HEK293T (cell line): Measurements from ENCODE around the gene HOXB4.

Source experiments
- CTCF ChIA-PET: fragments of 350-600 bp; formaldehyde crosslinking; extraction: SDS; loops from one replicate; lab custom pipeline; 2021; ENCODE audit warnings: antibody characterized with exemption, inconsistent platforms; lab: Yijun Ruan, JAX
- POLR2A ChIA-PET: fragments of 350-600 bp; formaldehyde crosslinking; extraction: SDS; loops from one replicate; lab custom pipeline; 2020; ENCODE audit warnings: antibody characterized with exemption, inconsistent platforms; lab: Yijun Ruan, JAX
- DNase-seq: peaks from one replicate; pipeline ENCODE4 v3.0.0; 2012; ENCODE audit warnings: mixed read lengths; ENCODE audit errors: extremely low spot score
- ARNT ChIP-seq: fragments of 450-650 bp; IDR thresholded peaks from 2 replicates; pipeline ENCODE4 v1.6.1; 2017; ENCODE audit warnings: mild to moderate bottlenecking
- BHLHE40 ChIP-seq: fragments of 450-650 bp; IDR thresholded peaks from 2 replicates; pipeline ENCODE4 v1.6.1; 2016; ENCODE audit warnings: mild to moderate bottlenecking, moderate library complexity, borderline replicate concordance
- CTBP1 ChIP-seq: fragments of 450-650 bp; IDR thresholded peaks from 2 replicates; pipeline ENCODE4 v1.6.1; 2016; ENCODE audit warnings: borderline replicate concordance
- ELF4 ChIP-seq: fragments of 450-650 bp; IDR thresholded peaks from 2 replicates; pipeline ENCODE4 v1.6.1; 2017; ENCODE audit warnings: antibody characterized with exemption
- FOXA1 ChIP-seq: fragments of 450-650 bp; IDR thresholded peaks from 2 replicates; pipeline ENCODE4 v1.6.1; 2016; ENCODE audit warnings: mild to moderate bottlenecking
- FOXK2 ChIP-seq: fragments of 450-650 bp; IDR thresholded peaks from 2 replicates; pipeline ENCODE4 v1.6.1; 2016; ENCODE audit warnings: mild to moderate bottlenecking
- FOXM1 ChIP-seq: fragments of 450-650 bp; IDR thresholded peaks from 2 replicates; pipeline ENCODE4 v1.6.1; 2017; ENCODE audit warnings: mild to moderate bottlenecking, borderline replicate concordance
- HDGF ChIP-seq: fragments of 450-650 bp; IDR thresholded peaks from 2 replicates; pipeline ENCODE4 v1.6.1; 2017; ENCODE audit warnings: antibody characterized with exemption, borderline replicate concordance
- L3MBTL2 ChIP-seq: fragments of 450-650 bp; conservative IDR thresholded peaks from 2 replicates; pipeline ENCODE4 v1.6.1; 2016; ENCODE audit warnings: mild to moderate bottlenecking
- LEF1 ChIP-seq: fragments of 450-650 bp; IDR thresholded peaks from 2 replicates; pipeline ENCODE4 v1.6.1; 2017; ENCODE audit warnings: mild to moderate bottlenecking, borderline replicate concordance
- NFRKB ChIP-seq: fragments of 450-650 bp; IDR thresholded peaks from 2 replicates; pipeline ENCODE4 v1.6.1; 2016; ENCODE audit warnings: mild to moderate bottlenecking, moderate library complexity
- SP1 ChIP-seq: fragments of 450-650 bp; IDR thresholded peaks from 2 replicates; pipeline ENCODE4 v1.6.1; 2017
- SUZ12 ChIP-seq: fragments of 450-650 bp; IDR thresholded peaks from 2 replicates; pipeline ENCODE4 v1.6.1; 2016; ENCODE audit warnings: mild to moderate bottlenecking
- TARDBP ChIP-seq: fragments of 450-650 bp; IDR thresholded peaks from 2 replicates; pipeline ENCODE4 v1.6.1; 2016
- ZNF384 ChIP-seq: fragments of 450-650 bp; IDR thresholded peaks from 2 replicates; pipeline ENCODE4 v1.6.1; 2016
- TF ChIP-seq, protein P1 (sequence below): fragments of 450-650 bp; IDR thresholded peaks from 2 replicates; pipeline ENCODE4 v1.6.1; 2016

HOXB4 gene

DNA sequence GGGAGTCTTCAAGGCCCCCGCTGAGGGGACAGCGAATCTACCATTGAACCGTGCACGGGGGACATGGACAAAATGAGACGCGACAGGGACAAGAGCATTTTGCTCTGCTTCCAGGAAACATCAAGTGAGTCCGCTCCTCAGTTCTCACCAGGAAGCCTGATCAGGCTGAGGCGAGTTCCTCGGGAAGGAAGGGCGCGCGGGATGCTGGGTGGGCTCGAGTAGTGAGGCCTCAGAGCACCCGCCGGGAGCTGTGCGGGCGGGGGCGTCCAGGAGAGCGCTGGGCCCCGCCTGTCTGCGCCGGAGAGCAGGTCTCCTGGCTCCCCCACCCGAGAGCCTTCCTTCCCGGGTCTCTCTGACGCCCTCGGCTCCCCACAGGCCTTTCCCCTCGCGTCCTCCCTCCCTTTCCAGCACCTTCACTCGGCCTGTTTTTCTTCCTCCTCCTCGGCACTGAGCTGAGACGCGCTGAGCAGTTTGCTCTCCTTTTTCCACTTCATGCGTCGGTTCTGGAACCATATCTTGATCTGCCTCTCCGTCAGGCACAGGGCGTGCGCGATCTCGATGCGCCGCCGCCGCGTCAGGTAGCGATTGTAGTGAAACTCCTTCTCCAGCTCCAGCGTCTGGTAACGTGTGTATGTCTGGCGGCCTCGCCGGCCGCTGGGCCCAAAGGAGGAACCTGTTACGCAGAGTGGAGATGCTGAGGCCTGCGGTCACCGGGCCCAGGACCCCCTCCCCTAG, 18.0 kb upstream of the HOXB4 start:
- TF ChIP-seq ELF4 (no peak), TARDBP (no peak), L3MBTL2 (no peak), NFRKB (no peak), LEF1 (no peak), SUZ12 (no peak), ARNT (no peak), FOXK2 (no peak), CTBP1 (no peak), BHLHE40 (no peak)
- TF ChIP-seq, protein P1, sequence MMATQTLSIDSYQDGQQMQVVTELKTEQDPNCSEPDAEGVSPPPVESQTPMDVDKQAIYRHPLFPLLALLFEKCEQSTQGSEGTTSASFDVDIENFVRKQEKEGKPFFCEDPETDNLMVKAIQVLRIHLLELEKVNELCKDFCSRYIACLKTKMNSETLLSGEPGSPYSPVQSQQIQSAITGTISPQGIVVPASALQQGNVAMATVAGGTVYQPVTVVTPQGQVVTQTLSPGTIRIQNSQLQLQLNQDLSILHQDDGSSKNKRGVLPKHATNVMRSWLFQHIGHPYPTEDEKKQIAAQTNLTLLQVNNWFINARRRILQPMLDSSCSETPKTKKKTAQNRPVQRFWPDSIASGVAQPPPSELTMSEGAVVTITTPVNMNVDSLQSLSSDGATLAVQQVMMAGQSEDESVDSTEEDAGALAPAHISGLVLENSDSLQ, result no peak
- no peak for DNase-seq
- ChIA-PET POLR2A (interaction anchor here (1.1 kb wide), 1 partner anchor 9 kb away, joined by 3 read pairs; no protein-coding TSS in a partner anchor), CTCF (interaction anchor here (1.1 to 1.4 kb wide), 2 partner anchors 22 to 260 kb away, joined by 4 to 6 read pairs; no protein-coding TSS in a partner anchor)

DNA sequence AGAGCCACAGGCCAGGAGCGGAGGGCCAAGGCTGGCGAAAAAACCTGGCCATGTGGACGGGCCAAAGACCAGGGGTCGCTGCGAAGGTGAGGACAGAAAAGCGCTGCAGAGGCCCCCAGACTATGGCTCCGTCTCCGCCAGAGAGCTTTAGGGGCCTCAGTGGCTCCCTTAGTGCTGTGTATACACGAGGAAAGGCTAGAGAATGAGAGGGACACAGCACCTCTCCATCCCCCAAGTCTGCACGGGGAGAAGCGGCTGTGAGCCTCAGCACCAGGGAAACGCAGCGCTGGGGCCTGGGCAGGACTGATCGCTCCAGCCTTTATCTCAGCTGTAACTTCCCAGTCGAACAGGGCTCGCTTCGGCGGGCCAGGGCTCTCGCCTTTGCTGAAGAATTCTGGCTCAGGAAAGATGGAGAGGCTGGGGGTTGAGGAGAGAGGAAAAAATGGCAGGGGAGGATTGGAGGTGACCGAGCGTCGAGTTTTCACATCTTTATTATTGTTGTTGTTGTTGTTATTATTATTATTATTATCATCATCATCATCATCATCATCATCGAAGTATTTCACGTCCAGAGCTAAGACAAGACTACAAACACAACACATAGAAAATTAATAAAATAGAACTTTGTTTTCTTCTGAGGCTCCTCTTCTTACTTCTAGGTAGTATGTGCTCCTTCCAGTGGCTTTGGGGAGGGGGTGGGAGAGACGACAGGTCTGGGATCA, 17.3 kb upstream of the HOXB4 start:
- POLR2A ChIA-PET, result interaction anchor here (1.1 kb wide), 1 partner anchor 10 kb away, joined by 3 read pairs; no protein-coding TSS in a partner anchor
- no peak for TF ChIP-seq LEF1
- TF ChIP-seq FOXA1, result no peak
- TF ChIP-seq TARDBP, result no peak
- TF ChIP-seq ELF4, result no peak
- TF ChIP-seq ARNT, result no peak
- no peak for TF ChIP-seq BHLHE40
- no peak for TF ChIP-seq L3MBTL2
- no peak for TF ChIP-seq ZNF384
- no peak for TF ChIP-seq FOXK2
- TF ChIP-seq HDGF, result no peak
- TF ChIP-seq, protein P1, result no peak
- no peak for TF ChIP-seq FOXM1
- TF ChIP-seq CTBP1, result no peak
- no peak for TF ChIP-seq SP1
- no peak for TF ChIP-seq SUZ12
- no peak for TF ChIP-seq NFRKB
- CTCF ChIA-PET, result interaction anchor here (1.4 kb wide), 1 partner anchor 260 kb away, joined by 6 read pairs; no protein-coding TSS in a partner anchor
- DNase-seq, result no peak

DNA sequence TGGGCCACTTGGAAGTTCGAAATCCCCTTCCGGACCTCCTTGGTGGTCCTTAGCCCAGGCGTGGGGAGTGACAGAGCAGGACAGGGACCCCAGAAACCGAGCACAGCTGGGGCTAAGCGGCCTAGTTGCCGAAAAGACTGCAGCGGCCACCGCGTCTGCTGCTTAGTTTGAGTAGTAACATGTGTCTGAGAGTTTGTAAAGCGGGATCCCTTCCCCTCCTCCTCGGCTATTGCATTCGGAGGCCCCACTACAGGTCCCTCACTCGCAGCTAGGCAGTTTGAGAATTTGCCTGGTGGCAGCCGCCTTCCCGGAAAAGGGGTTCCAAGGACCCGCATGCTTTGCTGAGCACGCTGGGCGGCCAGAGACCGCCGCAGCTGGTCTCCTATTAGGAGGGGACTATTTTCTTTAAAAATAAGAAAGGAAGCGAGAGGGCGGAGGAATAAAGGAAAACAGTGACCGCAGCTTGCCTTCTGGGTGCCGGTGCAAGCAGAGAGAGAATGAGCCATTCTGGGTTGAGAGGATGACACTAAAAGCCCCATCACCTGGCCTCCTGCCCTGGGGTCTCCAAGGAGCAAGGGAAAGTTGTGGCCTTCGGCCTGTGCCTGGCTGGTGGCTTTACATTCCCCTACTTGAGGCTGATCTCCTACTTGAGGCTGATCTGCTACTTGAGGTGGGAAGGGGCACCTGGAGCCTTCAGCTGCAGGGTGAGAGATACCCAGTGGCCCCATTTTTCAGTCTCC, 16.6 kb upstream of the HOXB4 start:
- DNase-seq, result no peak
- CTCF ChIA-PET, result no interaction called here
- POLR2A ChIA-PET, result no interaction called here
- TF ChIP-seq LEF1, result 0 out of 2 replicates have a peak, but pooled peaks have one; percentile 65
- no peak for TF ChIP-seq SUZ12
- 0 out of 2 replicates have a peak, but pooled peaks have one; percentile 75 for TF ChIP-seq HDGF
- no peak for TF ChIP-seq CTBP1

DNA sequence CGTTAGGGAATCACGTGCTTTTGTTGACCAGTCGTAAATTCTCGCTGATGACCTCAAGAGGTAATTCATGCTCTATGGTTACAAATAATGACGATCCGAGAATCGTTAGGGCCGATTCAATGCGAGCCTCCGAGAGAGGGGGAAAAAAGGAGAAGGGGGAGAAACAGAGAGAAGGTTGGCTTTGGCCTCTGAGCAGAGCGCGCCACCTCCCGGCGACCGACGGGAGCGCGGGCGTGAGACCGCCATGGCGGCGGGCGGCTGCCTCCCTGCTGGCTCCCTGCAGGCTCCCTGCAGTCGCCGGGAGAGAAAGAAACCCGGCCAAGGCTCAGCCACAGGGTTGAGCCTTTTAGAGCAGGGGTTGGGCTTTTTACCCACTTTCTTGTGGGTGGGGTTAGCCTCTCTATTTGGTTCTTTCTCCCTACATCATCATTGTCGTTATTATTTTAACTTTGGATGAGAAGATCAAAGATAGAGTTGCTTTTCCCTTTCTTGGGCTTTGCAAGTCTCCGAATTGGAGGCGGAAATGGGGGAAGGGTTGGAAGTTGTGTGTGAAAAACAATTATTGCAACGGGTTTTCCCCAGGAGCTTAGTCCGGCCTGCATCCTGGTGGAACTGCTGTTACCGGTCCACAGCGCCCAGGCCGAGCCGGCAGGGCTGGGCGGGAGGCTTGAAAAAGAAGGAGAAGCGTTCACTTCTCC, 15.8 kb upstream of the HOXB4 start:
- peak; percentile 77 for DNase-seq
- CTCF ChIA-PET, result interaction anchor here (0.7 to 1.3 kb wide), 5 partner anchors 24 to 219 kb away, joined by 3 to 5 read pairs (median 4); no protein-coding TSS in a partner anchor
- TF ChIP-seq ARNT (0 out of 2 replicates have a peak, but pooled peaks have one; percentile 54), CTBP1 (peak; percentile 6; the same call in 1 of the 2 replicates), TARDBP (no peak)
- TF ChIP-seq, protein P1, result peak; percentile 39; the same call in 1 of the 2 replicates
- POLR2A ChIA-PET, result interaction anchor here (1.3 to 1.4 kb wide), 2 partner anchors 47 to 101 kb away, joined by 5 to 6 read pairs; no protein-coding TSS in a partner anchor
